ENCODE results near the gene CTPS1. TPM values are rescaled to one million over a fixed set of nuclear protein-coding genes. Genes with fewer than 3 reads are reported as not detected.

Gene CTPS1
- total and polyA plus RNA-seq, 10 donors = 7.9 to 27.7 (median 16.1) TPM

DNA sequence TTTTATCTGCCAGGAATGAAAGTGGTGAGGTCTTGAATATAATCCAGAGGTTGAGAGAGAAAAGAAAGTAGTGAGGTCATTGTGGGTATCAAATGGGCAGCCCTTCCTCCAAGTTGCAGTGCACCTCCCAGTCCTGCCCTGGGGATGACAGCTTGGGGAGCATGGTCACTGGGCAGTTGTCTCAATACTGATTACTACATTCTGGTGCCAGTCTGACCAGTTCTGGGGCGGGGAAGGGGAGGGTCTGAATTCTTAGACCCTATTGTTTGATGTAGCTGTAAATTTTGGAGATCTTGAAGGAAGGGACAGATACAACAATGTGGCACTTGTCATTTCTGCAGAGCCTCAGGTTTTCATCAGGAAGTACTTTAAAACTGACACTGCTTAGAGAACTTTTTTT is 30.8 kb downstream of the CTPS1 start:
- WGBS, 5 donors = 88 to 100% (median 92%) methylated on average over 1 of the region's 1 CpG
- Histone ChIP-seq H3K36me3 (peaks cover 0 to 92% (median 68%) of the 10 kb centered on the region in 6 donors), H3K4me1 (peaks cover 0 to 26% (median 8%) of the 10 kb centered on the region in 6 donors), H3K4me3 (no peak overlapping the region), H3K9me3 (no peaks in the 10 kb centered on the region), H3K27ac (no peak overlapping the region), H3K27me3 (replicated peaks in 1 of 7) (no peaks in the 10 kb centered on the region)
- TF ChIP-seq, protein P1, sequence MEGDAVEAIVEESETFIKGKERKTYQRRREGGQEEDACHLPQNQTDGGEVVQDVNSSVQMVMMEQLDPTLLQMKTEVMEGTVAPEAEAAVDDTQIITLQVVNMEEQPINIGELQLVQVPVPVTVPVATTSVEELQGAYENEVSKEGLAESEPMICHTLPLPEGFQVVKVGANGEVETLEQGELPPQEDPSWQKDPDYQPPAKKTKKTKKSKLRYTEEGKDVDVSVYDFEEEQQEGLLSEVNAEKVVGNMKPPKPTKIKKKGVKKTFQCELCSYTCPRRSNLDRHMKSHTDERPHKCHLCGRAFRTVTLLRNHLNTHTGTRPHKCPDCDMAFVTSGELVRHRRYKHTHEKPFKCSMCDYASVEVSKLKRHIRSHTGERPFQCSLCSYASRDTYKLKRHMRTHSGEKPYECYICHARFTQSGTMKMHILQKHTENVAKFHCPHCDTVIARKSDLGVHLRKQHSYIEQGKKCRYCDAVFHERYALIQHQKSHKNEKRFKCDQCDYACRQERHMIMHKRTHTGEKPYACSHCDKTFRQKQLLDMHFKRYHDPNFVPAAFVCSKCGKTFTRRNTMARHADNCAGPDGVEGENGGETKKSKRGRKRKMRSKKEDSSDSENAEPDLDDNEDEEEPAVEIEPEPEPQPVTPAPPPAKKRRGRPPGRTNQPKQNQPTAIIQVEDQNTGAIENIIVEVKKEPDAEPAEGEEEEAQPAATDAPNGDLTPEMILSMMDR (IDR thresholded peaks at IDR 0.05 in 8 of 11, conservative IDR thresholded peaks at IDR 0.05 in 3 of 11) = no peak
- TF ChIP-seq POLR2A (IDR thresholded peaks at IDR 0.05) (no peak), POLR2AphosphoS5 (IDR thresholded peaks at IDR 0.05) (no peak)
- intact Hi-C loops (cut with DNase I; ENCODE audit: low total_unique reads) = no loop called here
- DNase-seq = no peak

DNA sequence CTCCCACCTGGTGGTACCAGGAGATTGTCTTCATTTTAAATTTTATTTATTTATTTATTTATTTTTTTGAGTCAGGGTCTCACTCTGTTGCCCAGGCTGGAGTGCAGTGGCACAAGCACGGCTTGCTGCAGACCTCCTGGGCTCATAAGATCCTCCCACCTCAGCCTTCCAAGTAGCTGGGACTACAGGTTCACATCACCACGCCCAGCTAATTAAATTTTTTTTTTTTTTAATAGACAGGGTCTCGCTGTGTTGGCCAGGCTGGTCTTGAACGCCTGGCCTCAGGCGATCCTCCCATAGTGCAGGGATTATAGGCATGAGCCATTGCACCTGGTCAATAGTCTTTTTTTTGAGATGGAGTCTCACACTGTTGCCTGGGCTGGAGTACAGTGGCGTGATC is 33.5 kb downstream of the CTPS1 start:
- peaks cover 0 to 92% (median 54%) of the 10 kb centered on the region in 6 donors for H3K36me3 ChIP-seq
- peaks cover 0 to 28% (median 8%) of the 10 kb centered on the region in 6 donors for H3K4me1 ChIP-seq
- H3K27me3 ChIP-seq (replicated peaks in 1 of 7) = no peaks in the 10 kb centered on the region
- H3K9me3 ChIP-seq = no peaks in the 10 kb centered on the region
- H3K27ac ChIP-seq = no peak overlapping the region
- H3K4me3 ChIP-seq = no peak overlapping the region
- WGBS, 5 donors = 91 to 95% (median 95%) methylated on average over 6 of the region's 6 CpGs
- DNase-seq = no peak
- TF ChIP-seq POLR2AphosphoS5 (IDR thresholded peaks at IDR 0.05) (no peak), POLR2A (IDR thresholded peaks at IDR 0.05) (no peak)
- TF ChIP-seq, protein P1 (IDR thresholded peaks at IDR 0.05 in 8 of 11, conservative IDR thresholded peaks at IDR 0.05 in 3 of 11) = no peak
- intact Hi-C loops (cut with DNase I; ENCODE audit: low total_unique reads) = no loop called here

DNA sequence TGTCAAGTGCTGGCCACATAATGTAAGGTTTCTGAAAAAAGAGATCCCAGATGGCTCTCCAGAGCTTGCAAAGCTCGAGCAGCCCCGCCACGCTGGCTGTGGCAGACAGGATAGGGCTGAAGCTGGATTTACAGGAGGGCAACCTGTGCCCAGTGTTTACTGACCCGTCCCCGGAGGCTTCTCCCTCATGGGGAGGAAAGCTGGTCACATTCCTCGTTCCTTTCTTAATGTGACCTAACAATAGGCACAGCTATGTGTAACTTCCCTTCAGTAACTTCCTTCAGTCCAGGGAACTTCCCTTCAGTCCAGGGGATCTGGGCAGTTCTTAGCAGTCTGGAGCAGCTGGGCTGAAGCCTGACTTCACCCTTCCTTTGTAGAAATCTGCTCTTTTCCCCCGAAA is 34.3 kb downstream of the CTPS1 start:
- Histone ChIP-seq H3K4me1 (peaks cover 0 to 28% (median 8%) of the 10 kb centered on the region in 6 donors), H3K27me3 (replicated peaks in 1 of 7) (no peaks in the 10 kb centered on the region), H3K9me3 (no peaks in the 10 kb centered on the region), H3K27ac (peak overlapping the region in 3 of 8 donors; percentile 10 to 25 (median 12)), H3K36me3 (peaks cover 0 to 92% (median 50%) of the 10 kb centered on the region in 6 donors), H3K4me3 (no peak overlapping the region)
- WGBS, 5 donors = 46 to 58% (median 55%) methylated on average over 4 to 7 of the region's 7 CpGs
- TF ChIP-seq POLR2AphosphoS5 (IDR thresholded peaks at IDR 0.05) = no peak
- TF ChIP-seq, protein P1 (IDR thresholded peaks at IDR 0.05 in 8 of 11, conservative IDR thresholded peaks at IDR 0.05 in 3 of 11) = no peak
- no peak for DNase-seq
- intact Hi-C loops (cut with DNase I; ENCODE audit: low total_unique reads) = no loop called here

DNA sequence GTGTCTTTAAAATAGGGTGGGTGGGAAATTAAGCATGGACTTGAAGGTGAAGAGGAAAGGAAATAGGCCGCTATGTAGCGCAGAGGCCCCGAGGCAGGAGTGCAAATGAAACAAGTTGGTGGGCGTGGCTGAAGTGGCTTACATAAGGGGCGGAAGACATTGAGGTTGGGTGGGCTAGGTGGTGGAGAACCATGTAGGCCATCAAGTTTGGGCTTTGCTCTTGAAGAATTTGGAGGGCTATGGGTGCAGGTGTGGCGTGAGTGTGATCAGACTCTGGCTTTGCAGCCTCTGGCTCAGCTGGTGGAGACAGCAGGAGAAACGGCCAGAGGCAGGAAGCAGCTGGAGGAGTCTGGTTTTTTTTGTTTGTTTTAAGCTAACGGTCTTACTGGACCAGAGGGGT is 35.4 kb downstream of the CTPS1 start:
- H3K4me1 ChIP-seq = peaks cover 0 to 28% (median 8%) of the 10 kb centered on the region in 6 donors
- peaks cover 0 to 83% (median 39%) of the 10 kb centered on the region in 6 donors for H3K36me3 ChIP-seq
- no peak overlapping the region for H3K4me3 ChIP-seq
- intact Hi-C loops (cut with DNase I; ENCODE audit: low total_unique reads) = no loop called here
- no peak for TF ChIP-seq POLR2A (IDR thresholded peaks at IDR 0.05)
- TF ChIP-seq, protein P1 (IDR thresholded peaks at IDR 0.05 in 8 of 11, conservative IDR thresholded peaks at IDR 0.05 in 3 of 11) = no peak
- TF ChIP-seq POLR2AphosphoS5 (IDR thresholded peaks at IDR 0.05) = no peak
- H3K27me3 ChIP-seq (replicated peaks in 1 of 7) = no peaks in the 10 kb centered on the region
- WGBS, 5 donors = 37 to 60% (median 50%) methylated on average over 8 of the region's 8 CpGs
- H3K9me3 ChIP-seq = no peaks in the 10 kb centered on the region
- no peak overlapping the region for H3K27ac ChIP-seq
- no peak for DNase-seq
